WTC11 (cell line): ENCODE results near the gene CYSTM1. TPM values are rescaled to one million over a fixed set of nuclear protein-coding genes. Genes with fewer than 3 reads are reported as not detected.

Experiments
- ATAC-seq: fragments of 200-7000 bp; cut with Tn5 transposase; 2 replicates; pipeline ENCODE4 v1.10.0; 2021; ENCODE audit warnings: mild to moderate bottlenecking, moderate library complexity
- CTCF ChIA-PET: fragments of 300-600 bp; sonication (Branson Sonifier 250); formaldehyde crosslinking; loops from one replicate; lab custom pipeline; 2021; ENCODE audit warnings: antibody characterized with exemption; lab: Charles Lee
- POLR2A ChIA-PET: fragments of 350-600 bp; sonication (Branson Sonifier 250); formaldehyde crosslinking; loops from one replicate; lab custom pipeline; 2021; ENCODE audit warnings: antibody characterized with exemption; lab: Charles Lee
- DNase-seq: peaks from one replicate; pipeline ENCODE4 v3.0.0; 2021; ENCODE audit warnings: low spot score
- H3K27ac Mint-ChIP-seq: 2 replicates; pipeline ENCODE4 v1.8.0; 2021; ENCODE audit warnings: mixed read lengths
- H3K27me3 Mint-ChIP-seq: 2 replicates; pipeline ENCODE4 v1.8.0; 2021; ENCODE audit warnings: low read depth, mild to moderate bottlenecking, moderate library complexity, mixed read lengths
- H3K36me3 Mint-ChIP-seq: 2 replicates; pipeline ENCODE4 v1.8.0; 2021; ENCODE audit warnings: mixed read lengths
- H3K4me1 Mint-ChIP-seq: 2 replicates; pipeline ENCODE4 v1.8.0; 2022; ENCODE audit warnings: mixed read lengths
- H3K4me3 Mint-ChIP-seq: 2 replicates; pipeline ENCODE4 v1.8.0; 2021; ENCODE audit warnings: mild to moderate bottlenecking, moderate library complexity, mixed read lengths
- H3K9me3 Mint-ChIP-seq: 2 replicates; pipeline ENCODE4 v1.8.0; 2021; ENCODE audit warnings: mixed read lengths
- CBFB ChIP-seq: sonication (generic); formaldehyde crosslinking; IDR thresholded peaks from 2 replicates; pipeline ENCODE4 v1.8.1; 2022; ENCODE audit warnings: mild to moderate bottlenecking, low read depth, missing genetic modification reagents
- FOXJ3 ChIP-seq: sonication (generic); formaldehyde crosslinking; IDR thresholded peaks from 2 replicates; pipeline ENCODE4 v1.9.0; 2021; ENCODE audit warnings: missing genetic modification reagents, mild to moderate bottlenecking, borderline replicate concordance
- FOXK1 ChIP-seq: sonication (generic); formaldehyde crosslinking; IDR thresholded peaks from 2 replicates; pipeline ENCODE4 v1.8.0; 2022; ENCODE audit warnings: mild to moderate bottlenecking, moderate library complexity, missing genetic modification reagents
- MXD4 ChIP-seq: fragments of 250-450 bp; sonication (Bioruptor Pico); IDR thresholded peaks from 2 replicates; pipeline ENCODE4 v1.8.0; 2021; ENCODE audit warnings: mild to moderate bottlenecking, moderate library complexity, borderline replicate concordance
- RORB ChIP-seq: fragments of 250-450 bp; sonication (Bioruptor Pico); IDR thresholded peaks from 2 replicates; pipeline ENCODE4 v1.9.0; 2021; ENCODE audit warnings: mild to moderate bottlenecking
- SMAD4 ChIP-seq: sonication (generic); formaldehyde crosslinking; IDR thresholded peaks from 2 replicates; pipeline ENCODE4 v1.8.0; 2022; ENCODE audit warnings: mild to moderate bottlenecking, missing genetic modification reagents
- TEAD1 ChIP-seq: sonication (generic); formaldehyde crosslinking; IDR thresholded peaks from 2 replicates; pipeline ENCODE4 v1.8.0; 2022; ENCODE audit warnings: mild to moderate bottlenecking, missing genetic modification reagents
- ZNF416 ChIP-seq: fragments of 250-450 bp; sonication (Bioruptor Pico); IDR thresholded peaks from 2 replicates; pipeline ENCODE4 v1.9.0; 2021; ENCODE audit warnings: mild to moderate bottlenecking, inconsistent platforms
- total RNA-seq: library from RNA; stranded (reverse); gene quantifications from 3 replicates; pipeline ENCODE4 v1.2.3, GENCODE V29; 2021
- TF ChIP-seq, protein P1 (sequence below): fragments of 250-450 bp; sonication (Bioruptor Pico); IDR thresholded peaks from 2 replicates; pipeline ENCODE4 v1.9.0; 2021; ENCODE audit warnings: mild to moderate bottlenecking, borderline replicate concordance
- TF ChIP-seq, protein P2 (sequence below): sonication (generic); formaldehyde crosslinking; IDR thresholded peaks from 2 replicates; pipeline ENCODE4 v1.8.0; 2022; ENCODE audit warnings: mild to moderate bottlenecking, missing genetic modification reagents
- TF ChIP-seq, protein P3 (sequence below): sonication (generic); formaldehyde crosslinking; IDR thresholded peaks from 2 replicates; pipeline ENCODE4 v1.8.1; 2022; ENCODE audit warnings: low read depth, mild to moderate bottlenecking, moderate library complexity, missing genetic modification reagents, borderline replicate concordance
- TF ChIP-seq, protein P4 (sequence below): sonication (generic); formaldehyde crosslinking; IDR thresholded peaks from 2 replicates; pipeline ENCODE4 v1.8.1; 2022; ENCODE audit warnings: mild to moderate bottlenecking, missing genetic modification reagents, moderate library complexity, borderline replicate concordance
- TF ChIP-seq, protein P5 (sequence below): sonication (generic); formaldehyde crosslinking; IDR thresholded peaks from 2 replicates; pipeline ENCODE4 v1.8.0; 2022; ENCODE audit warnings: mild to moderate bottlenecking, missing genetic modification reagents
- TF ChIP-seq, protein P6 (sequence below): sonication (generic); formaldehyde crosslinking; IDR thresholded peaks from 2 replicates; pipeline ENCODE4 v1.8.1; 2023; ENCODE audit warnings: mild to moderate bottlenecking, missing genetic modification reagents
- TF ChIP-seq, protein P7 (sequence below): sonication (generic); formaldehyde crosslinking; IDR thresholded peaks from 2 replicates; pipeline ENCODE4 v1.8.1; 2022; ENCODE audit warnings: mild to moderate bottlenecking, moderate library complexity, missing genetic modification reagents
- TF ChIP-seq, protein P8 (sequence below): fragments of 250-450 bp; sonication (Bioruptor Pico); IDR thresholded peaks from 2 replicates; pipeline ENCODE4 v1.8.0; 2021; ENCODE audit warnings: mild to moderate bottlenecking

Gene CYSTM1
- total RNA-seq, 1 experiment from 2014 or later: 29.3 TPM

DNA sequence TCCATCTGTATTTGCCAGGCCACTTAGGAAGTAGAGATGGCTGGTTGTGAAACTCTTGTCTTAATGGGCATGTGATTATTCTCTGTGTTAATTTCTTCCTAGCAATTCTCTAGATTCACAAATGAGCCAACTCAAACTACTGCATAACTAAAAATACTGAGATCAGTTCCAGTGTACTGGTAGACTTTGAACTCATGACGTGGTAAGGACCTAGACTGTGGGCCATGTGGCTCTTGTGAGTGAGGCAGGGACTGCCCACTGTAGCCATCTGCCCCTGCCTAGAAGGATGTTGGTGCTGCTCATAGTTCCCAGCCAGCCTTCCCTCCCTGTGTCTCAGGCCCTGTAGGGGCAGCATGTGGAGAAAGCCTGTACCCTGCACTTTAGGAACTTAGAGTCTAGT, 47.4 kb downstream of the CYSTM1 start:
- Mint-ChIP-seq H3K36me3 (no peaks in the 10 kb centered on the region), H3K27ac (no peak overlapping the region), H3K4me1 (no peaks in the 10 kb centered on the region; the same call in 1 of the 2 replicates), H3K27me3 (no peaks in the 10 kb centered on the region), H3K4me3 (no peak overlapping the region), H3K9me3 (no peaks in the 10 kb centered on the region)
- ATAC-seq (no peak), DNase-seq (no peak)
- ChIA-PET CTCF (no interaction called here), POLR2A (no interaction called here)
- no peak for TF ChIP-seq FOXJ3
- TF ChIP-seq, protein P1, sequence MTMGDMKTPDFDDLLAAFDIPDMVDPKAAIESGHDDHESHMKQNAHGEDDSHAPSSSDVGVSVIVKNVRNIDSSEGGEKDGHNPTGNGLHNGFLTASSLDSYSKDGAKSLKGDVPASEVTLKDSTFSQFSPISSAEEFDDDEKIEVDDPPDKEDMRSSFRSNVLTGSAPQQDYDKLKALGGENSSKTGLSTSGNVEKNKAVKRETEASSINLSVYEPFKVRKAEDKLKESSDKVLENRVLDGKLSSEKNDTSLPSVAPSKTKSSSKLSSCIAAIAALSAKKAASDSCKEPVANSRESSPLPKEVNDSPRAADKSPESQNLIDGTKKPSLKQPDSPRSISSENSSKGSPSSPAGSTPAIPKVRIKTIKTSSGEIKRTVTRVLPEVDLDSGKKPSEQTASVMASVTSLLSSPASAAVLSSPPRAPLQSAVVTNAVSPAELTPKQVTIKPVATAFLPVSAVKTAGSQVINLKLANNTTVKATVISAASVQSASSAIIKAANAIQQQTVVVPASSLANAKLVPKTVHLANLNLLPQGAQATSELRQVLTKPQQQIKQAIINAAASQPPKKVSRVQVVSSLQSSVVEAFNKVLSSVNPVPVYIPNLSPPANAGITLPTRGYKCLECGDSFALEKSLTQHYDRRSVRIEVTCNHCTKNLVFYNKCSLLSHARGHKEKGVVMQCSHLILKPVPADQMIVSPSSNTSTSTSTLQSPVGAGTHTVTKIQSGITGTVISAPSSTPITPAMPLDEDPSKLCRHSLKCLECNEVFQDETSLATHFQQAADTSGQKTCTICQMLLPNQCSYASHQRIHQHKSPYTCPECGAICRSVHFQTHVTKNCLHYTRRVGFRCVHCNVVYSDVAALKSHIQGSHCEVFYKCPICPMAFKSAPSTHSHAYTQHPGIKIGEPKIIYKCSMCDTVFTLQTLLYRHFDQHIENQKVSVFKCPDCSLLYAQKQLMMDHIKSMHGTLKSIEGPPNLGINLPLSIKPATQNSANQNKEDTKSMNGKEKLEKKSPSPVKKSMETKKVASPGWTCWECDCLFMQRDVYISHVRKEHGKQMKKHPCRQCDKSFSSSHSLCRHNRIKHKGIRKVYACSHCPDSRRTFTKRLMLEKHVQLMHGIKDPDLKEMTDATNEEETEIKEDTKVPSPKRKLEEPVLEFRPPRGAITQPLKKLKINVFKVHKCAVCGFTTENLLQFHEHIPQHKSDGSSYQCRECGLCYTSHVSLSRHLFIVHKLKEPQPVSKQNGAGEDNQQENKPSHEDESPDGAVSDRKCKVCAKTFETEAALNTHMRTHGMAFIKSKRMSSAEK (CRISPR knock-in tag): no peak
- TF ChIP-seq, protein P2, sequence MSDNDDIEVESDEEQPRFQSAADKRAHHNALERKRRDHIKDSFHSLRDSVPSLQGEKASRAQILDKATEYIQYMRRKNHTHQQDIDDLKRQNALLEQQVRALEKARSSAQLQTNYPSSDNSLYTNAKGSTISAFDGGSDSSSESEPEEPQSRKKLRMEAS (CRISPR knock-in tag): no peak
- no peak for TF ChIP-seq ZNF416

DNA sequence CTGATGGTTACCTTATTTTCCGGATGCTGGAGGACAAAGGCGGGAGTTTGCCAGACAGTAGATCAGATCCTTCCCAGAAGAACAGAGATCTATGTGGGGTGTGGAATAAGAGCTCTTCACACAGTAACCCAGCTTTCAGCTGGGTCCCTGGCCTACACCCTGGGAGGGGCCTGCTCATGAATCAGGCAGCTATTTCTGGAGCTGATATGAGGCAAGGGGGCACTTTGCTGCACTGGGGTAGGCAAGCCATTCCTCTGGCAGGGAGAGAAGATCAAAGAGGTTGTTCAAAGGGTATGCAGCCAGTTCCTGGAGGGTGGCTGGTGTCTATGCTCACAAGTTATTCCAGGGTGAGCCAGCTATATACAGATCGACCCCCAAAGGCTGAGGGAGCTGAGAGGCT, 48.6 kb downstream of the CYSTM1 start:
- CTCF ChIA-PET: interaction anchor here (0.8 to 1.6 kb wide), 2 partner anchors 16 to 18 kb away, joined by 3 to 8 read pairs; no protein-coding TSS in a partner anchor
- POLR2A ChIA-PET: no interaction called here
- TF ChIP-seq, protein P3, sequence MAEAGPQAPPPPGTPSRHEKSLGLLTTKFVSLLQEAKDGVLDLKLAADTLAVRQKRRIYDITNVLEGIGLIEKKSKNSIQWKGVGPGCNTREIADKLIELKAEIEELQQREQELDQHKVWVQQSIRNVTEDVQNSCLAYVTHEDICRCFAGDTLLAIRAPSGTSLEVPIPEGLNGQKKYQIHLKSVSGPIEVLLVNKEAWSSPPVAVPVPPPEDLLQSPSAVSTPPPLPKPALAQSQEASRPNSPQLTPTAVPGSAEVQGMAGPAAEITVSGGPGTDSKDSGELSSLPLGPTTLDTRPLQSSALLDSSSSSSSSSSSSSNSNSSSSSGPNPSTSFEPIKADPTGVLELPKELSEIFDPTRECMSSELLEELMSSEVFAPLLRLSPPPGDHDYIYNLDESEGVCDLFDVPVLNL (CRISPR knock-in tag): no peak
- TF ChIP-seq FOXK1 (CRISPR knock-in tag) (no peak), RORB (no peak), SMAD4 (CRISPR knock-in tag) (no peak), CBFB (no peak), MXD4 (CRISPR knock-in tag) (no peak), TEAD1 (CRISPR knock-in tag) (no peak)
- TF ChIP-seq, protein P4, sequence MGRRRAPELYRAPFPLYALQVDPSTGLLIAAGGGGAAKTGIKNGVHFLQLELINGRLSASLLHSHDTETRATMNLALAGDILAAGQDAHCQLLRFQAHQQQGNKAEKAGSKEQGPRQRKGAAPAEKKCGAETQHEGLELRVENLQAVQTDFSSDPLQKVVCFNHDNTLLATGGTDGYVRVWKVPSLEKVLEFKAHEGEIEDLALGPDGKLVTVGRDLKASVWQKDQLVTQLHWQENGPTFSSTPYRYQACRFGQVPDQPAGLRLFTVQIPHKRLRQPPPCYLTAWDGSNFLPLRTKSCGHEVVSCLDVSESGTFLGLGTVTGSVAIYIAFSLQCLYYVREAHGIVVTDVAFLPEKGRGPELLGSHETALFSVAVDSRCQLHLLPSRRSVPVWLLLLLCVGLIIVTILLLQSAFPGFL (CRISPR knock-in tag): no peak
- TF ChIP-seq, protein P5, sequence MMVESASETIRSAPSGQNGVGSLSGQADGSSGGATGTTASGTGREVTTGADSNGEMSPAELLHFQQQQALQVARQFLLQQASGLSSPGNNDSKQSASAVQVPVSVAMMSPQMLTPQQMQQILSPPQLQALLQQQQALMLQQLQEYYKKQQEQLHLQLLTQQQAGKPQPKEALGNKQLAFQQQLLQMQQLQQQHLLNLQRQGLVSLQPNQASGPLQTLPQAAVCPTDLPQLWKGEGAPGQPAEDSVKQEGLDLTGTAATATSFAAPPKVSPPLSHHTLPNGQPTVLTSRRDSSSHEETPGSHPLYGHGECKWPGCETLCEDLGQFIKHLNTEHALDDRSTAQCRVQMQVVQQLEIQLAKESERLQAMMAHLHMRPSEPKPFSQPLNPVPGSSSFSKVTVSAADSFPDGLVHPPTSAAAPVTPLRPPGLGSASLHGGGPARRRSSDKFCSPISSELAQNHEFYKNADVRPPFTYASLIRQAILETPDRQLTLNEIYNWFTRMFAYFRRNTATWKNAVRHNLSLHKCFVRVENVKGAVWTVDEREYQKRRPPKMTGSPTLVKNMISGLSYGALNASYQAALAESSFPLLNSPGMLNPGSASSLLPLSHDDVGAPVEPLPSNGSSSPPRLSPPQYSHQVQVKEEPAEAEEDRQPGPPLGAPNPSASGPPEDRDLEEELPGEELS (CRISPR knock-in tag): no peak
- TF ChIP-seq, protein P6, sequence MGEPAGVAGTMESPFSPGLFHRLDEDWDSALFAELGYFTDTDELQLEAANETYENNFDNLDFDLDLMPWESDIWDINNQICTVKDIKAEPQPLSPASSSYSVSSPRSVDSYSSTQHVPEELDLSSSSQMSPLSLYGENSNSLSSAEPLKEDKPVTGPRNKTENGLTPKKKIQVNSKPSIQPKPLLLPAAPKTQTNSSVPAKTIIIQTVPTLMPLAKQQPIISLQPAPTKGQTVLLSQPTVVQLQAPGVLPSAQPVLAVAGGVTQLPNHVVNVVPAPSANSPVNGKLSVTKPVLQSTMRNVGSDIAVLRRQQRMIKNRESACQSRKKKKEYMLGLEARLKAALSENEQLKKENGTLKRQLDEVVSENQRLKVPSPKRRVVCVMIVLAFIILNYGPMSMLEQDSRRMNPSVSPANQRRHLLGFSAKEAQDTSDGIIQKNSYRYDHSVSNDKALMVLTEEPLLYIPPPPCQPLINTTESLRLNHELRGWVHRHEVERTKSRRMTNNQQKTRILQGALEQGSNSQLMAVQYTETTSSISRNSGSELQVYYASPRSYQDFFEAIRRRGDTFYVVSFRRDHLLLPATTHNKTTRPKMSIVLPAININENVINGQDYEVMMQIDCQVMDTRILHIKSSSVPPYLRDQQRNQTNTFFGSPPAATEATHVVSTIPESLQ (CRISPR knock-in tag): no peak
- TF ChIP-seq, protein P7, sequence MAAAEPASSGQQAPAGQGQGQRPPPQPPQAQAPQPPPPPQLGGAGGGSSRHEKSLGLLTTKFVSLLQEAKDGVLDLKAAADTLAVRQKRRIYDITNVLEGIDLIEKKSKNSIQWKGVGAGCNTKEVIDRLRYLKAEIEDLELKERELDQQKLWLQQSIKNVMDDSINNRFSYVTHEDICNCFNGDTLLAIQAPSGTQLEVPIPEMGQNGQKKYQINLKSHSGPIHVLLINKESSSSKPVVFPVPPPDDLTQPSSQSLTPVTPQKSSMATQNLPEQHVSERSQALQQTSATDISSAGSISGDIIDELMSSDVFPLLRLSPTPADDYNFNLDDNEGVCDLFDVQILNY (CRISPR knock-in tag): no peak
- TF ChIP-seq, protein P8, sequence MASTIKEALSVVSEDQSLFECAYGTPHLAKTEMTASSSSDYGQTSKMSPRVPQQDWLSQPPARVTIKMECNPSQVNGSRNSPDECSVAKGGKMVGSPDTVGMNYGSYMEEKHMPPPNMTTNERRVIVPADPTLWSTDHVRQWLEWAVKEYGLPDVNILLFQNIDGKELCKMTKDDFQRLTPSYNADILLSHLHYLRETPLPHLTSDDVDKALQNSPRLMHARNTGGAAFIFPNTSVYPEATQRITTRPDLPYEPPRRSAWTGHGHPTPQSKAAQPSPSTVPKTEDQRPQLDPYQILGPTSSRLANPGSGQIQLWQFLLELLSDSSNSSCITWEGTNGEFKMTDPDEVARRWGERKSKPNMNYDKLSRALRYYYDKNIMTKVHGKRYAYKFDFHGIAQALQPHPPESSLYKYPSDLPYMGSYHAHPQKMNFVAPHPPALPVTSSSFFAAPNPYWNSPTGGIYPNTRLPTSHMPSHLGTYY (CRISPR knock-in tag): no peak
- TF ChIP-seq, all 79 proteins: peak for 0

More for the DNA sequence above, 48.6 kb downstream of the CYSTM1 start:
- Mint-ChIP-seq H3K4me3 (no peak overlapping the region), H3K36me3 (no peaks in the 10 kb centered on the region), H3K4me1 (no peaks in the 10 kb centered on the region; the same call in 1 of the 2 replicates), H3K27me3 (no peaks in the 10 kb centered on the region), H3K9me3 (no peaks in the 10 kb centered on the region), H3K27ac (no peak overlapping the region)
- no peak for DNase-seq
- no peak for ATAC-seq
